NB4 (cell line): ENCODE measurements around the gene OCIAD1.

ENCODE experiments used
- TF ChIP-seq, protein P1 (sequence below): IDR thresholded peaks from 2 replicates; pipeline ENCODE4 v1.6.1; 2011; ENCODE audit warnings: low read depth, low read length
- TF ChIP-seq, protein P2 (sequence below): IDR thresholded peaks from one replicate; pipeline ENCODE4 v1.5.1; 2012; ENCODE audit warnings: low read depth, low read length

GRCh38 chr4:48862661-48863060, 31.8 kb downstream of the OCIAD1 start:
- TF ChIP-seq, protein P1, sequence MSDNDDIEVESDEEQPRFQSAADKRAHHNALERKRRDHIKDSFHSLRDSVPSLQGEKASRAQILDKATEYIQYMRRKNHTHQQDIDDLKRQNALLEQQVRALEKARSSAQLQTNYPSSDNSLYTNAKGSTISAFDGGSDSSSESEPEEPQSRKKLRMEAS: no peak
- TF ChIP-seq, protein P2, sequence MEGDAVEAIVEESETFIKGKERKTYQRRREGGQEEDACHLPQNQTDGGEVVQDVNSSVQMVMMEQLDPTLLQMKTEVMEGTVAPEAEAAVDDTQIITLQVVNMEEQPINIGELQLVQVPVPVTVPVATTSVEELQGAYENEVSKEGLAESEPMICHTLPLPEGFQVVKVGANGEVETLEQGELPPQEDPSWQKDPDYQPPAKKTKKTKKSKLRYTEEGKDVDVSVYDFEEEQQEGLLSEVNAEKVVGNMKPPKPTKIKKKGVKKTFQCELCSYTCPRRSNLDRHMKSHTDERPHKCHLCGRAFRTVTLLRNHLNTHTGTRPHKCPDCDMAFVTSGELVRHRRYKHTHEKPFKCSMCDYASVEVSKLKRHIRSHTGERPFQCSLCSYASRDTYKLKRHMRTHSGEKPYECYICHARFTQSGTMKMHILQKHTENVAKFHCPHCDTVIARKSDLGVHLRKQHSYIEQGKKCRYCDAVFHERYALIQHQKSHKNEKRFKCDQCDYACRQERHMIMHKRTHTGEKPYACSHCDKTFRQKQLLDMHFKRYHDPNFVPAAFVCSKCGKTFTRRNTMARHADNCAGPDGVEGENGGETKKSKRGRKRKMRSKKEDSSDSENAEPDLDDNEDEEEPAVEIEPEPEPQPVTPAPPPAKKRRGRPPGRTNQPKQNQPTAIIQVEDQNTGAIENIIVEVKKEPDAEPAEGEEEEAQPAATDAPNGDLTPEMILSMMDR: no peak
